Measurements from ENCODE around the gene PRSS58. TPM values are rescaled to one million over a fixed set of nuclear protein-coding genes. Genes with fewer than 3 reads are reported as not detected.

Gene PRSS58
- total RNA-seq, result not detected in 2 replicates

DNA sequence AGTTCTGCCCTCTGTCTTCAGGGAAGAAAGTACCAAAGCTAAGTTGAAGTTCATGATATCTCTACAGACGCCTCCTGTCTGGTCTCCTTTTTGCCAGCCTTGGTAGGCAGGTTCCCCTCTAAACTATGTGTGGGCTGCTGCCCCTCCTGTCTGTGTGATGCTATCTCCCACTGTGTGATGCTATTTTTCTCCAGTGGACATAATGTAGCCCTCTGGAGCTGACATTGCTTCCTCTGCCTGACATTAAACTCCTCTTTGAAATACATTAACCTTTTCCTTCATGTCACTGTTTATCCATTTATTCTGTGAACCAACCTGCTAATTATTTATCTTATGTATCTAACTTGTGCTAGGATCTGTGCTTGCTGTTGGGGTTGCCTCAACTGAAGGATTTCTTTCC is at the start of gene PRSS58:
Gene PRSS58 (minus strand): TSS at position 101 of the 400 bp plus-strand sequence. CDS start 351 bp downstream, outside the sequence.
- Histone ChIP-seq H3K4me1 (ENCODE audit: insufficient read depth, low read length) (no peaks in the 10 kb centered on the region), H3K27me3 (ENCODE audit: insufficient read depth, low read length) (no peaks in the 10 kb centered on the region)
- no peak for DNase-seq (ENCODE audit: insufficient read length, low spot score, missing footprints)

GRCh38 chr7:142307246-142307900 is 49.5 kb upstream of the PRSS58 start:
- Histone ChIP-seq H2AFZ (ENCODE audit: low read length) (no peak overlapping the region), H3K4me1 (ENCODE audit: insufficient read depth, low read length) (no peaks in the 10 kb centered on the region), H3K36me3 (ENCODE audit: insufficient read depth, low read length) (no peaks in the 10 kb centered on the region), H3K79me2 (ENCODE audit: insufficient read depth, low read length) (no peaks in the 10 kb centered on the region), H3K27me3 (ENCODE audit: insufficient read depth, low read length) (no peaks in the 10 kb centered on the region), H4K20me1 (ENCODE audit: insufficient read depth, low read length) (no peaks in the 10 kb centered on the region), H3K4me2 (ENCODE audit: insufficient read depth, low read length) (no peak overlapping the region), H3K9me3 (ENCODE audit: low read depth, low read length) (no peaks in the 10 kb centered on the region), H3K4me3 (ENCODE audit: insufficient read depth, low read length) (no peak overlapping the region), H3K27ac (ENCODE audit: low read depth, low read length) (no peak overlapping the region)
- no peak for TF ChIP-seq CTCF (IDR thresholded peaks at IDR 0.05; ENCODE audit: extremely low read depth, low read depth, low read length)
- no peak for DNase-seq (ENCODE audit: insufficient read length, low spot score, missing footprints)

More for the DNA sequence above, at the start of gene PRSS58:
- Histone ChIP-seq H3K4me2 (ENCODE audit: insufficient read depth, low read length) (no peak within 1 kb of the TSS), H3K4me3 (ENCODE audit: insufficient read depth, low read length) (no peak within 1 kb of the TSS), H3K9me3 (ENCODE audit: low read depth, low read length) (no peaks in the 10 kb centered on the region), H3K79me2 (ENCODE audit: insufficient read depth, low read length) (no peaks in the 10 kb centered on the region), H2AFZ (ENCODE audit: low read length) (no peak within 1 kb of the TSS), H4K20me1 (ENCODE audit: insufficient read depth, low read length) (no peaks in the 10 kb centered on the region), H3K27ac (ENCODE audit: low read depth, low read length) (no peak within 1 kb of the TSS), H3K36me3 (ENCODE audit: insufficient read depth, low read length) (no peaks in the 10 kb centered on the region)
- no peak for TF ChIP-seq CTCF (IDR thresholded peaks at IDR 0.05; ENCODE audit: extremely low read depth, low read depth, low read length)

DNA sequence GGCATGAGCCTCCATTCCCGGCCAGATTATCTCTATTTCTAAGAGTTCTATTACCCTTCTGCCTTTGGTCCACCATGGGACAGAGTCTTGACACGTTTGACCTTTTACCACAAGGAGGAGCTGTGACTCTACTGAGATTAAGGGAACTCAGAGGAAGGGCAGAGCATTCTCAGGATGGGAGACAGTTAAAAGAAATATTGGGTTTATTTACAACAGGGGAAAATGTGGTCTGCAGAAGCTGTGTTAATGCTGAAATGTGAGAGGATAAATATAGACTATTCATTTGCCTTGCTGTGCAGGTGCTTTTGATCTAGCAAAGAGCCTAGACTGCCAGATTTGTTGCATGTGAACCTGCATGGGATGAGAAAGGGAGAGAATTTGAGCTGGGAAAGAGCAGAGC is 45.8 kb upstream of the PRSS58 start:
- H3K4me3 ChIP-seq (ENCODE audit: insufficient read depth, low read length), result no peak overlapping the region
- no peaks in the 10 kb centered on the region for H3K36me3 ChIP-seq (ENCODE audit: insufficient read depth, low read length)
- H3K27me3 ChIP-seq (ENCODE audit: insufficient read depth, low read length), result no peaks in the 10 kb centered on the region
- H3K27ac ChIP-seq (ENCODE audit: low read depth, low read length), result no peak overlapping the region
- TF ChIP-seq CTCF (IDR thresholded peaks at IDR 0.05; ENCODE audit: extremely low read depth, low read depth, low read length), result peak; percentile 30
- H3K79me2 ChIP-seq (ENCODE audit: insufficient read depth, low read length), result no peaks in the 10 kb centered on the region
- DNase-seq (ENCODE audit: insufficient read length, low spot score, missing footprints), result no peak
- no peaks in the 10 kb centered on the region for H4K20me1 ChIP-seq (ENCODE audit: insufficient read depth, low read length)
- no peak overlapping the region for H3K4me2 ChIP-seq (ENCODE audit: insufficient read depth, low read length)
- no peaks in the 10 kb centered on the region for H3K9me3 ChIP-seq (ENCODE audit: low read depth, low read length)
- no peak overlapping the region for H2AFZ ChIP-seq (ENCODE audit: low read length)
- no peaks in the 10 kb centered on the region for H3K4me1 ChIP-seq (ENCODE audit: insufficient read depth, low read length)

DNA sequence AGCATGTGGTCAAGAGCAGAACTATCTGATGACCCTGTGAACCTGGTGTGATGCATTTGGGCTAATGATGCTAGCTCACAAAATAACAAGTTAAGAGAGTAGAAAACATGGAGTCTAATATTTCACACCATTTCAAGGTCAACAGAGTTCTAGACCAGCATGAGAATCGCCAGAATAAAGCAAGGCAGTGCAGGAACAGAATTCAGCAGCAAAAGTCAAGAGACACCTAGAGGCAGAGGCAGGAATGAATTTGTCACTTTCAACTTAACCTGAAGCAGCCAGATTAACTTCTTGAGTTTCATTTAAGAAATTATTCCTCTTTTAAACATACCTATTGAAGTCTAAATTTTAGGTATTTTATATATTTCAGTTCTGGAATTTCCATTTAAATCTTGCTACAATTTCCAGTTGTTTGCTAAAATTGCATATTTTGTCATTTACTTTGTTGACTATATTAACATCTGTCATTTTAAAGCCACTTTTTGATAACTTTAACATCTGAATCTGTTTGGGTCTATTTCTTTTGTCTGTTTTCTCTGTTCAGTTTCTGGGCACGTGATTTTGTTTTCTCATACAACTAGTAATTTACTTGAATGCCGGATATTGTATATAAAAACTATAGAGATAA is 44.2 kb upstream of the PRSS58 start:
- peak; percentile 56 for TF ChIP-seq CTCF (IDR thresholded peaks at IDR 0.05; ENCODE audit: extremely low read depth, low read depth, low read length)
- H3K27ac ChIP-seq (ENCODE audit: low read depth, low read length), result no peak overlapping the region
- DNase-seq (ENCODE audit: insufficient read length, low spot score, missing footprints), result peak; percentile 65

More for the DNA sequence above, 44.2 kb upstream of the PRSS58 start:
- H4K20me1 ChIP-seq (ENCODE audit: insufficient read depth, low read length), result no peaks in the 10 kb centered on the region
- H3K27me3 ChIP-seq (ENCODE audit: insufficient read depth, low read length), result no peaks in the 10 kb centered on the region
- H2AFZ ChIP-seq (ENCODE audit: low read length), result no peak overlapping the region
- no peak overlapping the region for H3K4me2 ChIP-seq (ENCODE audit: insufficient read depth, low read length)
- H3K79me2 ChIP-seq (ENCODE audit: insufficient read depth, low read length), result no peaks in the 10 kb centered on the region
- H3K36me3 ChIP-seq (ENCODE audit: insufficient read depth, low read length), result no peaks in the 10 kb centered on the region
- H3K4me1 ChIP-seq (ENCODE audit: insufficient read depth, low read length), result no peaks in the 10 kb centered on the region
- H3K4me3 ChIP-seq (ENCODE audit: insufficient read depth, low read length), result no peak overlapping the region
- no peaks in the 10 kb centered on the region for H3K9me3 ChIP-seq (ENCODE audit: low read depth, low read length)

Measured in osteoblast (primary cell).